Measurements from ENCODE around the gene BATF2.
A peak's percentile ranks its signal among the peaks of the same experiment; 100 is the strongest.

BATF2 gene

DNA sequence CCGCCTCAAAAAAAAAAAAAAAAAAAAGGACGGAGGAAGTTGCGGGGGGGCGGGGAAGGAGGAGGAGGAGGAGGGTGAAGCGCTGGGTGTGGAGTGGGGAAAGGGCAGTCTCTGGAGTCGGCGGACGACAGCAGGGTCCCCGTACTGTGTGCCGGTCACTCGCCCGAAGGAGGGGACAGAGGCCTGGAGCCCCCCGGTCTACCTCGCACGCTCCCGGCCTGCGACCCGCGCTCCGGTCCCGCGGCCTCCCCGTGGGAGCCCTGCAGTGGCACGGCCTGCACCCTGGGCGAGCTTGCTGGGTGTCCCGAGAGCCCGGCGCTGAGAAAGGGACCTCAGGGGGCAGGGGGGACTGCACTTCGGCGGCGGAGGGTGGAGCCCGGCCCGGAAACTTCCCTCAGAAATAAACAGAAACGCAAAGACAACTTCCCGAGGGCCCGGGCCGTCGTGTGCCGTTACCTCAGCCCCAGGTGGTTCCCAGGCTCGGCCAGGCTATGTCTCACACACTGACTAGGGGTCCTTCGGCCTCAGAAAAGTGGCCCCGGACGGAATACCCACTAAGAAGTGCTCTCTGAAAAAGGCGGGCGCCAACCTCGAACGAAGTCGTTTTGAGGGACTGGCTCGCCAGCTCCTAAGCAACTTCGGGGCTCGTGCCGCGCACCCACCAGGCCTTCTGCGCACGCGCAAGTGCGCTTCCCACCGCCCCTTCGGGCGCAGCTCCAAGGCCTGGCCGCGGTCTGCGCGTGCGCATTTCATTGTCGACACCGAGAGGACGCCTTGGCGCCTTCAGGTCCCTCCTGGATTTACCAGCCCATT lies 25.1 kb downstream of the BATF2 start, which contains the start of gene MAJIN:
Gene MAJIN (minus strand): TSS at position 688 of the 813 bp plus-strand sequence. CDS start 12,703 bp downstream, outside the sequence.
- DNase-seq, result peak; percentile 28
- Mint-ChIP-seq H3K27me3 (ENCODE audit: low read depth, poor library complexity) (peaks cover 5% of the 10 kb centered on the region), H3K36me3 (ENCODE audit: low read depth) (no peaks in the 10 kb centered on the region), H3K27ac (no peak within 1 kb of the TSS), H3K4me3 (no peak within 1 kb of the TSS), H3K9me3 (peaks cover 4% of the 10 kb centered on the region), H3K4me1 (peaks cover 9% of the 10 kb centered on the region)
- TF ChIP-seq, protein P1, sequence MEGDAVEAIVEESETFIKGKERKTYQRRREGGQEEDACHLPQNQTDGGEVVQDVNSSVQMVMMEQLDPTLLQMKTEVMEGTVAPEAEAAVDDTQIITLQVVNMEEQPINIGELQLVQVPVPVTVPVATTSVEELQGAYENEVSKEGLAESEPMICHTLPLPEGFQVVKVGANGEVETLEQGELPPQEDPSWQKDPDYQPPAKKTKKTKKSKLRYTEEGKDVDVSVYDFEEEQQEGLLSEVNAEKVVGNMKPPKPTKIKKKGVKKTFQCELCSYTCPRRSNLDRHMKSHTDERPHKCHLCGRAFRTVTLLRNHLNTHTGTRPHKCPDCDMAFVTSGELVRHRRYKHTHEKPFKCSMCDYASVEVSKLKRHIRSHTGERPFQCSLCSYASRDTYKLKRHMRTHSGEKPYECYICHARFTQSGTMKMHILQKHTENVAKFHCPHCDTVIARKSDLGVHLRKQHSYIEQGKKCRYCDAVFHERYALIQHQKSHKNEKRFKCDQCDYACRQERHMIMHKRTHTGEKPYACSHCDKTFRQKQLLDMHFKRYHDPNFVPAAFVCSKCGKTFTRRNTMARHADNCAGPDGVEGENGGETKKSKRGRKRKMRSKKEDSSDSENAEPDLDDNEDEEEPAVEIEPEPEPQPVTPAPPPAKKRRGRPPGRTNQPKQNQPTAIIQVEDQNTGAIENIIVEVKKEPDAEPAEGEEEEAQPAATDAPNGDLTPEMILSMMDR (IDR thresholded peaks at IDR 0.05), result no peak

DNA sequence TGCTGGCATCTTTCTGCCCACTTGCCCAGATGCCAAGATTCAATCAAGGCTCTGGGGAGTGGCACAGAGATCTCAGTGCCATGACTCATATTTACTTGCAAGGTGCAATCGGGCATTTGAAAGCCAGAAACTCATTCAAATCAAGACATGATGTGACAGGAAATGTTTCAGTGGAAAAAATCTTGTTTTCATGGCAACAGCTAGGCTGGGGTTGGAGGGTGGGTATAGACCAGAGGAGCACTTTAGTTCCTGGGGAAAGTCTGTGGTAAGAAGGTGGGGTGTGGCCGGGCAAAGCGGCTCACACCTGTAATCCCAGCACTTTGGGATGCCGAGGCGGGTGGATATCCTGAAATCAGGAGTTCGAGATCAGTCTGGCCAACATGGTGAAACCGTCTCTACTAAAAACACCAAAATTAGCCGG lies 26.0 kb downstream of the BATF2 start:
- TF ChIP-seq, protein P1 (IDR thresholded peaks at IDR 0.05), result no peak
- H3K4me1 Mint-ChIP-seq, result peaks cover 12% of the 10 kb centered on the region
- H3K9me3 Mint-ChIP-seq, result peaks cover 4% of the 10 kb centered on the region
- H3K36me3 Mint-ChIP-seq (ENCODE audit: low read depth), result no peaks in the 10 kb centered on the region
- H3K27me3 Mint-ChIP-seq (ENCODE audit: low read depth, poor library complexity), result peaks cover 5% of the 10 kb centered on the region
- no peak overlapping the region for H3K4me3 Mint-ChIP-seq
- no peak overlapping the region for H3K27ac Mint-ChIP-seq
- DNase-seq, result no peak

DNA sequence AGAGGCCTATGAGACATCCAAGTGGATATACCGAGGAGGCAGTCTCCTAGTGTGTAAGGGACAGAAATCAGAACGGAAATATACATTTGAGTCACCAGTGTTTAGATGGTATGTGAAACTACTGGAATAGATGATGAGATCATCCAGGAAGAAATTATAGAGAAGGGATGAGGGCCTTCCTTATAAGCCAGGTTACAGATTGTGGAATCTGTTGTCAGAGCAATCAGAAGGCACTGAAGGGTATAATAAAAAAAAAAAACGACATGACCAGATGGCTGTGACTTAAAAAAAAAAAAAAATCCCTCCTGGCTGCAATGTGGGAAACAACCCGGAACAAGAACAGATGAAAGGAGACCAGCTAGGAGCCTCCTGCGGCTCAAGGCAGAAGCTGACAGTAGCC lies 27.6 kb downstream of the BATF2 start:
- Mint-ChIP-seq H3K27ac (peak overlapping the region; percentile 37), H3K36me3 (ENCODE audit: low read depth) (no peaks in the 10 kb centered on the region), H3K9me3 (peaks cover 4% of the 10 kb centered on the region), H3K4me1 (peaks cover 21% of the 10 kb centered on the region), H3K27me3 (ENCODE audit: low read depth, poor library complexity) (peaks cover 5% of the 10 kb centered on the region), H3K4me3 (no peak overlapping the region)
- TF ChIP-seq, protein P1 (IDR thresholded peaks at IDR 0.05), result no peak
- no peak for DNase-seq

DNA sequence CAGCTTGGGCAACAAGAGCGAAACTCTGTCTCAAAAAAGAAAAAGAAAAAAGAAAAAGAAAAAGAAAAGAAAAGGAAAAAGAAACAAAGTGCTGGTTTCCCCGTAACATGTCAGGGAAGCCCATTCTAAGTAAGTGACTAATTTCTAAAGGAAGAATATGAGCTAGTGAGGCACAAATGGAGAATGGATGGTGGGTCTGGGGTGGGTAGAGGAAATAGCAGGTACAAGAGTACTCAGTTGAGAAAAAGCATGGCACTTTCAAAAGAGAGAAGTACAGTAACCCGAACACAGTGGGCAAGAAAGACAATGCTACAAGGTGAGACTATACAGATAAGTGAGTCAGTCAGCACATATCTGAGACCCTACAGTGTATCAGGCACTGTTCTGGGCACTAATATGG lies 29.4 kb downstream of the BATF2 start:
- peaks cover 4% of the 10 kb centered on the region for H3K9me3 Mint-ChIP-seq
- TF ChIP-seq, protein P1 (IDR thresholded peaks at IDR 0.05), result no peak

DNA sequence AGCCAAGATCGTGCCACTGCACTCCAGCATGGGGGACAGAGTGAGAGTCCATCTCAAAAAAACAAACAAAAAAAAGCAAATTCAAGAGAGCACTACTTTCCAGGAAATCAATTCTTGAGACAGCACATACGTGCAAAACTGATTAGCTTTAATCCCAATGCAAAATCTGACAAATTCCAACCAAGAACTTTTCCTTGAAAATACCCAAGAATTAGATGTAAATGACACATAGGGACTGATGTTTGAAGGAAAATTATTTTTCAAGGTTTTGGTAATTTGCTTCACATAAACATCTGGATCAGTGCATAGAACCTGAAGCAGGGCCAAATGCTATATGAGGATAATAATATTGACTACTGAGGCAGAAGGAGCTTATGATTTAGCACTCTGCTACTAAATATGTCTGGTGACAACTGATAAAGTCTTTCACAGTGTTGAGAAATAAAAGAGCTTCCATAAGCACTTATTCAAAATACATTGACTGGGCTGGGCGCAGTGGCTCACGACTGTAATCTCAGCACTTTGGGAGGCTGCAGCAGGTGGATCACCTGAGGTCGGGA lies 33.6 kb downstream of the BATF2 start:
- TF ChIP-seq, protein P1 (IDR thresholded peaks at IDR 0.05), result no peak
- no peaks in the 10 kb centered on the region for H3K9me3 Mint-ChIP-seq
- H3K4me1 Mint-ChIP-seq, result peaks cover 13% of the 10 kb centered on the region
- H3K27ac Mint-ChIP-seq, result no peak overlapping the region
- H3K27me3 Mint-ChIP-seq (ENCODE audit: low read depth, poor library complexity), result peaks cover 14% of the 10 kb centered on the region
- DNase-seq, result no peak
- H3K4me3 Mint-ChIP-seq, result no peak overlapping the region
- no peaks in the 10 kb centered on the region for H3K36me3 Mint-ChIP-seq (ENCODE audit: low read depth)

More for the DNA sequence above, 29.4 kb downstream of the BATF2 start:
- Mint-ChIP-seq H3K36me3 (ENCODE audit: low read depth) (no peaks in the 10 kb centered on the region), H3K4me3 (no peak overlapping the region), H3K27ac (no peak overlapping the region), H3K27me3 (ENCODE audit: low read depth, poor library complexity) (peaks cover 5% of the 10 kb centered on the region), H3K4me1 (peaks cover 21% of the 10 kb centered on the region)
- no peak for DNase-seq

All from nephron progenitor cell (in vitro differentiated cells).